Measurements from ENCODE around the gene RHEB. TPM values are rescaled to one million over a fixed set of nuclear protein-coding genes. Genes with fewer than 3 reads are reported as not detected.

Gene RHEB
- total RNA-seq, 2 experiments from 2014 or later = 57.6 to 93.2 TPM

DNA sequence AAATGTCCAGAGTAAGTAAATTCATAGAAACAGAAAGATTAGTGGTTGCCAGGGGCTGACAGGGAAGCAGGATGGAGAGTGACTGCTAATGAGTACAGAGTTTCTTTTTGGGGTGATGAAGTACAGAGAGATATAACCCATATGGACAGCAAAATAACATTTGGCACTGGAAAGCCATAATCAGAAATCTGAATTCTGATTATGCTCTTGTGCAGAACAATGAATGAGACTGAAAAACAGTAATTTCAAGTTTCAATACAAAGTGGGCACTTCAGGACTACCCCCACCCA, 4.5 kb downstream of the RHEB start:
- TF ChIP-seq EZH2phosphoT487 (IDR thresholded peaks at IDR 0.05; ENCODE audit: borderline replicate concordance, low read depth, low read length) = no peak
- peaks cover 60% of the 10 kb centered on the region for H4K20me1 ChIP-seq (ENCODE audit: insufficient read depth, low read length)
- H3K27ac ChIP-seq (ENCODE audit: low read depth, low read length, poor library complexity, severe bottlenecking) = no peak overlapping the region
- H3K9me3 ChIP-seq (ENCODE audit: low read length) = peaks cover 18% of the 10 kb centered on the region; the same call in 1 of the 2 replicates
- no peaks in the 10 kb centered on the region for H3K9me2 ChIP-seq (ENCODE audit: insufficient read depth, low read length)
- H3K36me3 ChIP-seq (ENCODE audit: insufficient read depth, low read length) = peaks cover 46% of the 10 kb centered on the region
- CTCF ChIA-PET (ENCODE audit: unreplicated experiment) = no interaction called here
- POLR2A ChIA-PET = no interaction called here
- no TSS peak for BruUV-seq (replicated peaks)
- no peak overlapping the region for H3K4me2 ChIP-seq (ENCODE audit: low read length)
- intact Hi-C loops (cut with micrococcal nuclease; ENCODE audit: unreplicated experiment) = loop anchor here (5.0 kb wide), 1 partner anchor 117 kb away; no protein-coding TSS in a partner anchor
- H3K4me1 ChIP-seq (ENCODE audit: insufficient read depth, low read length, poor library complexity, severe bottlenecking) = peaks cover 16% of the 10 kb centered on the region
- peaks cover 87% of the 10 kb centered on the region for H3K79me2 ChIP-seq (ENCODE audit: insufficient read depth, low read depth, low read length)
- no peak overlapping the region for H2AFZ ChIP-seq (ENCODE audit: low read length)
- no peak for DNase-seq (ENCODE audit: low spot score)
- H3K4me3 ChIP-seq (ENCODE audit: low read depth, low read length, poor library complexity, severe bottlenecking) = no peak overlapping the region

GRCh38 chr7:151514461-151515275, 5.0 kb downstream of the RHEB start:
- intact Hi-C loops (cut with micrococcal nuclease; ENCODE audit: unreplicated experiment) = loop anchor here (5.0 kb wide), 1 partner anchor 118 kb away; no protein-coding TSS in a partner anchor
- ChIA-PET CTCF (ENCODE audit: unreplicated experiment) (no interaction called here), POLR2A (interaction anchor here (0.5 to 1.5 kb wide), 2 partner anchors 10 to 33 kb away, joined by 3 to 5 read pairs; no protein-coding TSS in a partner anchor)
- Histone ChIP-seq H2AFZ (ENCODE audit: low read length) (no peak overlapping the region), H3K4me2 (ENCODE audit: low read length) (no peak overlapping the region), H3K27ac (ENCODE audit: low read depth, low read length, poor library complexity, severe bottlenecking) (no peak overlapping the region), H3K36me3 (ENCODE audit: insufficient read depth, low read length) (peaks cover 47% of the 10 kb centered on the region), H3K79me2 (ENCODE audit: insufficient read depth, low read depth, low read length) (peaks cover 93% of the 10 kb centered on the region), H3K9me3 (ENCODE audit: low read length) (peaks cover 16% of the 10 kb centered on the region; the same call in 1 of the 2 replicates), H3K4me3 (ENCODE audit: low read depth, low read length, poor library complexity, severe bottlenecking) (no peak overlapping the region), H3K9me2 (ENCODE audit: insufficient read depth, low read length) (no peaks in the 10 kb centered on the region), H3K4me1 (ENCODE audit: insufficient read depth, low read length, poor library complexity, severe bottlenecking) (peaks cover 13% of the 10 kb centered on the region), H4K20me1 (ENCODE audit: insufficient read depth, low read length) (peaks cover 65% of the 10 kb centered on the region)
- no peak for TF ChIP-seq EZH2phosphoT487 (IDR thresholded peaks at IDR 0.05; ENCODE audit: borderline replicate concordance, low read depth, low read length)
- TF ChIP-seq, protein P1, sequence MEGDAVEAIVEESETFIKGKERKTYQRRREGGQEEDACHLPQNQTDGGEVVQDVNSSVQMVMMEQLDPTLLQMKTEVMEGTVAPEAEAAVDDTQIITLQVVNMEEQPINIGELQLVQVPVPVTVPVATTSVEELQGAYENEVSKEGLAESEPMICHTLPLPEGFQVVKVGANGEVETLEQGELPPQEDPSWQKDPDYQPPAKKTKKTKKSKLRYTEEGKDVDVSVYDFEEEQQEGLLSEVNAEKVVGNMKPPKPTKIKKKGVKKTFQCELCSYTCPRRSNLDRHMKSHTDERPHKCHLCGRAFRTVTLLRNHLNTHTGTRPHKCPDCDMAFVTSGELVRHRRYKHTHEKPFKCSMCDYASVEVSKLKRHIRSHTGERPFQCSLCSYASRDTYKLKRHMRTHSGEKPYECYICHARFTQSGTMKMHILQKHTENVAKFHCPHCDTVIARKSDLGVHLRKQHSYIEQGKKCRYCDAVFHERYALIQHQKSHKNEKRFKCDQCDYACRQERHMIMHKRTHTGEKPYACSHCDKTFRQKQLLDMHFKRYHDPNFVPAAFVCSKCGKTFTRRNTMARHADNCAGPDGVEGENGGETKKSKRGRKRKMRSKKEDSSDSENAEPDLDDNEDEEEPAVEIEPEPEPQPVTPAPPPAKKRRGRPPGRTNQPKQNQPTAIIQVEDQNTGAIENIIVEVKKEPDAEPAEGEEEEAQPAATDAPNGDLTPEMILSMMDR (conservative IDR thresholded peaks at IDR 0.05; ENCODE audit: low read length) = no peak
- DNase-seq (ENCODE audit: low spot score) = no peak
- no TSS peak for BruUV-seq (replicated peaks)

DNA sequence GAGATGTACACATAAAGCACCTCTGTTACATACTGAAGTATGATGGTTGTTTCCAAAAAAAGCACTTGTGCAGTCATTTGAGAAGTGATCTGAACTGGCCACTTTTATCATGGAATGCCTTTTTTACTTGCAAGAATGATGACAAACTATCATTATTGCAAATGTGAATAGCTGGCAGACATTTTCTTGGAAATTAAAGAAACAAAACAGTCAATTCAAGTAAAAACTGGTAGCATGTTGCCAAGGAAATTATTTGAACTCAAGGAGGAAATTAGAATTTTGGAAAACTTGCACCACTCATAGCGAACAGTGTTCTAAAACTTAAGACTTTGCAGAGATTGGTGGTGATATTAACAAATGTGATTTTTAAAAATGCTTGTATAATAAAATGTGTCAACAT, 6.6 kb downstream of the RHEB start:
- Histone ChIP-seq H3K9me2 (ENCODE audit: insufficient read depth, low read length) (no peaks in the 10 kb centered on the region), H2AFZ (ENCODE audit: low read length) (no peak overlapping the region), H3K27ac (ENCODE audit: low read depth, low read length, poor library complexity, severe bottlenecking) (no peak overlapping the region), H3K79me2 (ENCODE audit: insufficient read depth, low read depth, low read length) (peaks cover 100% of the 10 kb centered on the region), H3K4me2 (ENCODE audit: low read length) (no peak overlapping the region), H3K36me3 (ENCODE audit: insufficient read depth, low read length) (peaks cover 47% of the 10 kb centered on the region), H3K4me1 (ENCODE audit: insufficient read depth, low read length, poor library complexity, severe bottlenecking) (peaks cover 13% of the 10 kb centered on the region), H3K9me3 (ENCODE audit: low read length) (peaks cover 16% of the 10 kb centered on the region; the same call in 1 of the 2 replicates), H3K4me3 (ENCODE audit: low read depth, low read length, poor library complexity, severe bottlenecking) (no peak overlapping the region), H4K20me1 (ENCODE audit: insufficient read depth, low read length) (peaks cover 73% of the 10 kb centered on the region)
- ChIA-PET POLR2A (interaction anchor here (0.6 to 1.5 kb wide), 4 partner anchors 8 to 1110 kb away, joined by 3 to 5 read pairs (median 4); no protein-coding TSS in a partner anchor), CTCF (ENCODE audit: unreplicated experiment) (no interaction called here)
- DNase-seq (ENCODE audit: low spot score) = no peak
- intact Hi-C loops (cut with micrococcal nuclease; ENCODE audit: unreplicated experiment) = no loop called here
- TF ChIP-seq, protein P1 (conservative IDR thresholded peaks at IDR 0.05; ENCODE audit: low read length) = no peak
- no peak for TF ChIP-seq EZH2phosphoT487 (IDR thresholded peaks at IDR 0.05; ENCODE audit: borderline replicate concordance, low read depth, low read length)
- BruUV-seq (replicated peaks) = no TSS peak

Data from OCI-LY7 (cell line).